Coronary artery (tissue), 2 donors: ENCODE measurements around the gene SCAPER.

ENCODE experiments used
- DNase-seq: peaks from one replicate; pipeline ENCODE4 v3.0.0-alpha.2; 2017; ENCODE audit warnings: low spot score
- H3K27ac ChIP-seq, 2 donors: fragments of 200-600 bp; sonication (generic); one replicate each; pipeline ENCODE4 v1.5.1; 2016 to 2019
- H3K4me3 ChIP-seq: fragments of 200-600 bp; sonication (generic); 2 replicates; pipeline ENCODE4 v1.5.1; 2016; ENCODE audit warnings: mild to moderate bottlenecking, moderate library complexity
- CTCF ChIP-seq: fragments of 200-600 bp; sonication (generic); IDR thresholded peaks from one replicate; pipeline ENCODE4 v1.5.1; 2019; ENCODE audit warnings: antibody characterized with exemption

Gene SCAPER

DNA sequence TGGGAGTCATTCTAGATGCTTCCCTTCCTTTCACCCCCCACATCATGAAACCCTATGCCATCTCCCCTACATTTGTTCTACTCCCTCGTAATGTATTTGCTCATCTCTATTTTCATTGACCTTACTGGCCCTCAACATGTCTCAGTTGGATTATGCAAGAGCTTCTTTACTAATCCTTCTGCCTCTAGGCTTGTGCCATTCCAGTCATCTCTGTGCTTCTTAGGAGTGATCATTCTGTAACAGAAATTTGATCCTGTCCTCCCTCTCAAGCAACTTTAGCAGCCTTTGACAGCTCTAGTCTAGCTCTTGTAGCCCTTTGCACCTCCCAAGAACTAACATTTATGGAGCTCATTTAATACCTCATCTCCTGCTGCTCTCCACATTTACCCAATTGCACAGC lies 503.9 kb downstream of the SCAPER start:
- H3K27ac ChIP-seq, result no peak overlapping the region
- no peak for DNase-seq
- no peak for TF ChIP-seq CTCF
- no peak overlapping the region for H3K4me3 ChIP-seq

DNA sequence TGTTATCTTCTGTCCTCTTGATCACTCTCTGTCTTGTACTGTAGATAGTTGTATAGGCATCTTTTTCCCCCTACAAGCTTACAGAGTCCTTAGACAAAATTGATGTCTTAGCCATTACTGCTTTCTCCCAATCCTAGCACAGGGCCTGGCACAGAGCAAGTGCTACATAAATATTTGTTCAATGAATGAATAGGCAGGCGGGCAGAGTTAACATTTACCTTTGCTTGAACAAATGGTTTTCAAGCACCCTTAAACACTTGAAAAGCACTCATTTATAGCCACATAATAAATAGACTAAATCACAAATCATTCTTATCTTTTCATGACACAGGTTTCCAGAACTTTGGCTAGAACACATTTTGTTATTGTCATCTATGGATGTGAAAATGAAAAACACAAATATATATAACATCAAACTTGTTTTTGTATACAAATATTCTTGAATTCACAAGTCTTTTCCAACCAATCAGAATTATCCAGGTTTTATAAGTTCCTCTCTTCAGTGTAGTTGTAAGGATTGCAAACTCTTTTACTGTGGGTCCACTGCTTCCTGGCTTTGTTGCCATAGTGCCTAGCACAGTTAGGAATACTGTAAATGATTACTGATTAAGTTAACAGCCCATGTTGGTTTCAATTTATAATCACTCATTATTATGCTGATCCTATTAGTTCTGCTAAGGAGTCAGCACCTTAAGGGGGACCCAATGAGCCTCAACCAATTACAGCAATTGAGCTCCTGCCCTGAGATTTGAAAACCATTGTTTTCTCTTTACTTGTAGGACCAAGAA lies 506.6 kb downstream of the SCAPER start:
- no peak for DNase-seq
- H3K4me3 ChIP-seq, result no peak overlapping the region
- TF ChIP-seq CTCF, result no peak
- H3K27ac ChIP-seq, result no peak overlapping the region

GRCh38 chr15:76393614-76394013 lies 511.5 kb downstream of the SCAPER start:
- Histone ChIP-seq H3K4me3 (no peak overlapping the region), H3K27ac (no peak overlapping the region)
- DNase-seq, result no peak
- TF ChIP-seq CTCF, result no peak

GRCh38 chr15:76391847-76392246 lies 513.3 kb downstream of the SCAPER start:
- TF ChIP-seq CTCF, result no peak
- Histone ChIP-seq H3K27ac (no peak overlapping the region), H3K4me3 (no peak overlapping the region)
- DNase-seq, result no peak

- no peak for DNase-seq
- no peak overlapping the region for H3K4me3 ChIP-seq
- TF ChIP-seq CTCF, result no peak
- no peak overlapping the region for H3K27ac ChIP-seq
Measured at GRCh38 chr15:76391309-76391708, 513.8 kb downstream of the SCAPER start.

- H3K27ac ChIP-seq, result no peak overlapping the region
- no peak overlapping the region for H3K4me3 ChIP-seq
- no peak for TF ChIP-seq CTCF
- DNase-seq, result no peak
Measured at GRCh38 chr15:76390571-76390970, 514.6 kb downstream of the SCAPER start.

- no peak for DNase-seq
- Histone ChIP-seq H3K4me3 (no peak overlapping the region), H3K27ac (no peak overlapping the region)
- no peak for TF ChIP-seq CTCF
Measured at GRCh38 chr15:76386926-76387325, 518.2 kb downstream of the SCAPER start.
